Activated CD8-positive, alpha-beta memory T cell treated with anti-CD3 and anti-CD28 coated beads, Interleukin-2, amount 50 U/mL, for 48 hours (primary cell): ENCODE data around the gene COL27A1.
A peak's percentile ranks its signal among the peaks of the same experiment; 100 is the strongest.

Experiments used
- DNase-seq: peaks from one replicate; pipeline ENCODE4 v3.0.0-alpha.2; 2020

COL27A1 gene

GRCh38 chr9:114347675-114348074, 192.3 kb downstream of the COL27A1 start:
- no peak for DNase-seq

- no peak for DNase-seq
Observed at GRCh38 chr9:114348261-114348905, 193.0 kb downstream of the COL27A1 start.

- DNase-seq, result peak; percentile 90
Observed at GRCh38 chr9:114348906-114349482, 193.7 kb downstream of the COL27A1 start.

GRCh38 chr9:114349713-114350480, 194.6 kb downstream of the COL27A1 start:
- DNase-seq, result no peak

- DNase-seq, result no peak
Observed at GRCh38 chr9:114350636-114351401, 195.5 kb downstream of the COL27A1 start.

- DNase-seq, result no peak
Observed at GRCh38 chr9:114351932-114352331, 196.6 kb downstream of the COL27A1 start.

- DNase-seq, result no peak
Observed at GRCh38 chr9:114355821-114356220, 200.5 kb downstream of the COL27A1 start.

- no peak for DNase-seq
Observed at GRCh38 chr9:114356792-114357191, 201.5 kb downstream of the COL27A1 start.

GRCh38 chr9:114357360-114357759, 202.0 kb downstream of the COL27A1 start:
- no peak for DNase-seq

- DNase-seq, result no peak
Observed at GRCh38 chr9:114357911-114358328, 202.6 kb downstream of the COL27A1 start.

GRCh38 chr9:114359801-114360200, 204.5 kb downstream of the COL27A1 start:
- DNase-seq, result no peak

GRCh38 chr9:114361542-114361941, 206.2 kb downstream of the COL27A1 start:
- DNase-seq, result no peak
